Chondrocyte (in vitro differentiated cells): ENCODE results near the gene SESN3. TPM values are rescaled to one million over a fixed set of nuclear protein-coding genes. Genes with fewer than 3 reads are reported as not detected.

ENCODE experiments used
- DNase-seq: peaks from one replicate; pipeline ENCODE4 v3.0.0; 2021; ENCODE audit warnings: mixed read lengths, low spot score
- H3K27ac Mint-ChIP-seq: one replicate; pipeline ENCODE4 v1.8.0; 2021; ENCODE audit warnings: mild to moderate bottlenecking, moderate library complexity, mixed read lengths; ENCODE audit not compliant: unreplicated experiment
- H3K27me3 Mint-ChIP-seq: 2 replicates; pipeline ENCODE4 v1.8.0; 2021; ENCODE audit warnings: low read depth, mixed read lengths
- H3K36me3 Mint-ChIP-seq: 2 replicates; pipeline ENCODE4 v1.8.0; 2021; ENCODE audit warnings: low read depth, mixed read lengths
- H3K4me1 Mint-ChIP-seq: 2 replicates; pipeline ENCODE4 v1.8.0; 2021; ENCODE audit warnings: low read depth, mild to moderate bottlenecking, mixed read lengths
- H3K4me3 Mint-ChIP-seq: one replicate; pipeline ENCODE4 v1.8.0; 2021; ENCODE audit warnings: mild to moderate bottlenecking, moderate library complexity, mixed read lengths; ENCODE audit not compliant: unreplicated experiment
- H3K9me3 Mint-ChIP-seq: 2 replicates; pipeline ENCODE4 v1.8.0; 2021; ENCODE audit warnings: low read depth, mixed read lengths
- total RNA-seq: library from RNA; stranded (reverse); gene quantifications from 3 replicates; pipeline ENCODE4 v1.2.1, GENCODE V29; 2021
- TF ChIP-seq, protein P1 (sequence below): fragments of 200-600 bp; sonication (generic); IDR thresholded peaks from 2 replicates; pipeline ENCODE4 v1.5.0; 2021; ENCODE audit warnings: antibody characterized with exemption, mild to moderate bottlenecking, moderate library complexity

SESN3 gene
- total RNA-seq, 1 donor from 2014 or later, result 104 TPM

DNA sequence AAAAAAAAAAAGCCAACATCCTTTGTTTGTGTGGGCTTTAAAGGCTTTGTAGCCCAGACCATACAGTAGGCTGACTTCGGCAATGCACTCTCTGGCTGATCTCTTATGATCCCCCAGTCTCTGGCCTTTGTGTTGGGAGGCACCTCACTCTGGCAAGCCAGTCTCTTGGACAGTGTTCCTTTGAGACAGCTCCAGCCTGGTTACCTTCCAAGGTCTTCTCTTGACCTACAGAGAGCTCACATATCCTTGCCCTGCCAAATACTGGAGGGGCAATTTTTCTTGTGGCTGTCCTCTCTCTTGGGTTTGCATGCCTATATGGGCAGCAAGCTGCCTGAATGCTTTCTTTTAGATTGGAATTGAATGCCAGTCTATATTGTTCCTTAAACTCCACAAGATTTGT is 69.8 kb downstream of the SESN3 start:
- TF ChIP-seq, protein P1, sequence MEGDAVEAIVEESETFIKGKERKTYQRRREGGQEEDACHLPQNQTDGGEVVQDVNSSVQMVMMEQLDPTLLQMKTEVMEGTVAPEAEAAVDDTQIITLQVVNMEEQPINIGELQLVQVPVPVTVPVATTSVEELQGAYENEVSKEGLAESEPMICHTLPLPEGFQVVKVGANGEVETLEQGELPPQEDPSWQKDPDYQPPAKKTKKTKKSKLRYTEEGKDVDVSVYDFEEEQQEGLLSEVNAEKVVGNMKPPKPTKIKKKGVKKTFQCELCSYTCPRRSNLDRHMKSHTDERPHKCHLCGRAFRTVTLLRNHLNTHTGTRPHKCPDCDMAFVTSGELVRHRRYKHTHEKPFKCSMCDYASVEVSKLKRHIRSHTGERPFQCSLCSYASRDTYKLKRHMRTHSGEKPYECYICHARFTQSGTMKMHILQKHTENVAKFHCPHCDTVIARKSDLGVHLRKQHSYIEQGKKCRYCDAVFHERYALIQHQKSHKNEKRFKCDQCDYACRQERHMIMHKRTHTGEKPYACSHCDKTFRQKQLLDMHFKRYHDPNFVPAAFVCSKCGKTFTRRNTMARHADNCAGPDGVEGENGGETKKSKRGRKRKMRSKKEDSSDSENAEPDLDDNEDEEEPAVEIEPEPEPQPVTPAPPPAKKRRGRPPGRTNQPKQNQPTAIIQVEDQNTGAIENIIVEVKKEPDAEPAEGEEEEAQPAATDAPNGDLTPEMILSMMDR, result no peak
- no peaks in the 10 kb centered on the region for H3K9me3 Mint-ChIP-seq
- no peak overlapping the region for H3K4me3 Mint-ChIP-seq
- H3K27ac Mint-ChIP-seq, result no peak overlapping the region
- peaks cover 4% of the 10 kb centered on the region for H3K36me3 Mint-ChIP-seq
- H3K4me1 Mint-ChIP-seq, result peaks cover 25% of the 10 kb centered on the region
- H3K27me3 Mint-ChIP-seq, result no peaks in the 10 kb centered on the region
- no peak for DNase-seq

GRCh38 chr11:95157824-95158223 is 73.2 kb downstream of the SESN3 start:
- no peak for DNase-seq
- H3K4me1 Mint-ChIP-seq, result peaks cover 31% of the 10 kb centered on the region
- no peaks in the 10 kb centered on the region for H3K27me3 Mint-ChIP-seq
- H3K9me3 Mint-ChIP-seq, result no peaks in the 10 kb centered on the region
- peak overlapping the region; percentile 51 for H3K27ac Mint-ChIP-seq
- no peak overlapping the region for H3K4me3 Mint-ChIP-seq
- TF ChIP-seq, protein P1, result no peak
- H3K36me3 Mint-ChIP-seq, result no peaks in the 10 kb centered on the region

- H3K4me3 Mint-ChIP-seq, result no peak overlapping the region
- peaks cover 35% of the 10 kb centered on the region for H3K4me1 Mint-ChIP-seq
- TF ChIP-seq, protein P1, result no peak
- H3K36me3 Mint-ChIP-seq, result no peaks in the 10 kb centered on the region
- no peak for DNase-seq
- H3K27me3 Mint-ChIP-seq, result no peaks in the 10 kb centered on the region
- H3K27ac Mint-ChIP-seq, result peak overlapping the region; percentile 82
- H3K9me3 Mint-ChIP-seq, result no peaks in the 10 kb centered on the region
Observed at GRCh38 chr11:95156916-95157541, 74.0 kb downstream of the SESN3 start.

DNA sequence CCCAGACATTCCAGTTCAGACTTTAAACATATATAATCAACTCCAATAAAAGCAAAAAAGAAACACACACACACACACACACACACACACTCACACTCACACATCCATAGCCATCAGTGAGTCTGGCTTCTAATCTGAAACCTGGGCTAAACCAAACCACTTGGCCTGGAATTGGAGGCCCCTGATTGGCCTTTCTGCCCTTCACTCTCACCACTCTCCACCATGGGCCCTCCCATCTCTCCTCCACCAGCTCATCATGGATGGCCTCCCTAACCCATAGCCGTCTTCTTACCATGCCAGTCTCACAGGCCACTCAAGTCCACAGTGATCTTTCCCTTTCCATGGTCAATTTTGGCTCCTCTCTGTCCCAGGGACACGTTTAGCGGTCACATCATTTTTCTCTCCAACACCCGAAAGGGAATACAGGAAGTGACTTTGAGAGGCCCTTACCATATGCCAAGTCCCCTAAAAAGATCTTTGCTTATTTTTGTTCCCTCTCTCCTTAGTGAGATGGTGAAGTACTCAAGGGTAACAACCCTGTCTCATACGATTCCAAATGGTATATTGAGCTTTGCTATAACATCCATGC is 74.8 kb downstream of the SESN3 start:
- TF ChIP-seq, protein P1, result no peak
- no peaks in the 10 kb centered on the region for H3K9me3 Mint-ChIP-seq
- peaks cover 39% of the 10 kb centered on the region for H3K4me1 Mint-ChIP-seq
- H3K27me3 Mint-ChIP-seq, result no peaks in the 10 kb centered on the region
- DNase-seq, result no peak
- H3K27ac Mint-ChIP-seq, result no peak overlapping the region
- no peaks in the 10 kb centered on the region for H3K36me3 Mint-ChIP-seq
- no peak overlapping the region for H3K4me3 Mint-ChIP-seq

DNA sequence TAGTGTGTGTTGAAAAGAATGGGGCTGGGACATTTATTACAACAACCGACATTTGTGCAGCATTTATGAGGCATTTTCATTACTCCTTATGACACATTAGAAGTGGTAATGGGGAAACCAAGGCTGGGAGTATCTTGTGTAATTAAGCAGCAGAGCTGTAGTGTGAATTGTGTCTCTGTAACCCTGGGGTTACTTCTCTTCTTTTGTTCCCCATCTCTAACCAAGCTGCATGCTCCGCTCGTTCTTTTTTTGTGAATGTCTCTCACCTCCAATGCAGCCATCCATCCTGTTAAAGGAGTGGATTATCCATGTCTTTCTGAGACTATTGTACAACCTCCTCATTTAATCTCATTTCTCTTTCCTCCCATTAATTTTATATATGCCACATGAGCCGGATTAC is 75.6 kb downstream of the SESN3 start:
- Mint-ChIP-seq H3K27me3 (no peaks in the 10 kb centered on the region), H3K9me3 (no peaks in the 10 kb centered on the region), H3K4me1 (peaks cover 46% of the 10 kb centered on the region), H3K27ac (no peak overlapping the region), H3K4me3 (no peak overlapping the region), H3K36me3 (no peaks in the 10 kb centered on the region)
- TF ChIP-seq, protein P1, result no peak
- no peak for DNase-seq
